Measurements from ENCODE around the gene CACTIN.

CACTIN gene

GRCh38 chr19:3563709-3564524 lies 62.7 kb downstream of the CACTIN start:
- DNase-seq (ENCODE audit: low spot score): no peak

Measured in kidney capillary endothelial cell (primary cell).